ENCODE measurements around the gene TSKS.
"Not testable (repeated sequence)": the region's sequence is repeated elsewhere in the genome, so short reads cannot be mapped to it uniquely, and the experiment has no call there.

Gene TSKS

DNA sequence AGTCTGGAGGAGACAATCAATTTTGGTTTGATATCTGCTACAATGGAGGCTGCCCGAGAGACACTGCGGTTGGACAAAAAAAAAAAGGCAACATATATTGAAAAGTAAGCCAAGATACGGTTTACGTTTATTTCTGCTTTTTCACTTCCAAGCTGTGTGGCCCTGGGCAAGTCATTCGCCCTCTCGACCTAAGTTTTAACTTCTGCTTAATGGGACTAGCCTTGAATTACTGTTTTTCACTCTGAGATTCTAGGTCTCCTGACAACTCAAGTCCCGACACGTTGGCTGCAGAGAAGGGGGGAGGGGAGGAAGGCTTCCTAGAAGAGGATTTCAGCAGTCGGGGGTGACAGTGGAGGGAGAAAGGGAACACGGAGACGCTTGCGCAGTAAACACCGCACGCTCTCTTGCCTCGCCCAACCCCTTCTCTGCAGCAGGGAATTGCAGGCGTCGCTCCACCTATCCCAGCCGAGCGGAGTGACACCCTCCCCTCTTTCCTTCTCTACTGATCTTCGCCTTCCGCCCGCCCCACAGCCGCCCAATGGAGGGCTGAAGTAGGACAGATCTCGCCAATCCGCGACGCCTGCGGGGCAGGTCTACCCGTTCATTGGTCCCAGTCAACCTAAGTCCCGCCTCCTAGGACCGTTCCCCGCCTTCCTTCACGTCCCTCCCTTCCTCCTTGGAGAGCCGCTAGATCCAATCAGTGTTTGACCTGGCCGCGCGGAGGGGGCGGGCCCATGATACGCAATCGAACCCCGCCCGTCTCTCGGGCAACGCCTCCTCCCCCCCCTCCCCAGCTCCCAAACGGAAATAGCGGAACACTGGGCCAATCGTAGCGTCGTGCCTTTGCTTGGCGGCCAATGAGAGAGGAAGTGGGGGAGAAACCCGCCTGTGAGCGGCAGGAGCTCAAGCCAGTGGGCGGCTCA lies 3.2 kb upstream of the TSKS start:
- DNase-seq (ENCODE audit: low read depth in 2 of 2), result peak; percentile 95 to 99

- DNase-seq (ENCODE audit: low read depth in 2 of 2), result no peak
Measured at GRCh38 chr19:49764341-49764740, 1.2 kb upstream of the TSKS start.

GRCh38 chr19:49761625-49762311 lies 1.3 kb downstream of the TSKS start:
- no peak for DNase-seq (ENCODE audit: low read depth in 2 of 2)

GRCh38 chr19:49761249-49761624 lies 1.9 kb downstream of the TSKS start:
- DNase-seq (ENCODE audit: low read depth in 2 of 2), result no peak

DNA sequence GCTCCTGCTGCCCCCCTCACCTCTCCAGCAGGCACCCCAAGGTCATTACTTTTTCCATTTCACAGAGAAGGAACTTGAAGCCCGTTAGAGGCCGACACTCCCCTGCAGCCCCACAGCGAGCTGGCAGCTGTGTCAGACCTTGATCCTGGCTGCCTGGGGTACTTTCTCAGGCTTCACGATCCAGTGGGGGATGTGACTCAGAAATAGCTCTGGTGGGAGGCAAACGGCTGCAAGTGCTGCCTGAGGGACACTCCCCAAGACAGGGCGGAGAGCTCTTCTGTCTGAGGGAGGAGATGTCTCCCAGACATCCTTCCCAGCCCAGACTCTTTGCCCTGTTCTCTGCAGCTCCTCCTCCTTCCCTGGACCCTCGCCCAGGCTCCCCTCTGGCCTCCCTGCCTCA lies 4.8 kb downstream of the TSKS start:
- DNase-seq (ENCODE audit: low read depth in 2 of 2), result no peak

DNA sequence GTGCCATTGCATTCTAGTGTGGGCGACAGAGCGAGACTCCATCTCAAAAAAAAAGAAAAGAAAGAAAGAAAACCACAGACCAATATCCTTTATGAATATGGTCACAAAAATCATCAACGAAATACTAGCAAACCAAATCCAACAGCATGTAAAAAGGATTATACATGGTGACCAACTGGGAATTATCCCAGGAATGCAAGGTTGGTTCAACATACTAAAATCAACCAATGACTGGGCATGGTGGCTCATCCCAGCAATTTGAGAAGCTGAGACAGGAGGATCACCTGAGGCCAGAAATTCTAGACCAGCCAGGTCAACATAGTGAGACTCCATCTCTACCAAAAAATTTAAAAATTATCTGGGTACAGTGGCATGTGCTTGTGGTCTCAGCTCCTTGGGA lies 7.2 kb downstream of the TSKS start:
- DNase-seq (ENCODE audit: low read depth in 2 of 2), result no peak

- no peak for DNase-seq (ENCODE audit: low read depth in 2 of 2)
Measured at GRCh38 chr19:49752701-49753100, 10.4 kb downstream of the TSKS start.

GRCh38 chr19:49749771-49750170 lies 13.3 kb downstream of the TSKS start:
- DNase-seq (ENCODE audit: low read depth in 2 of 2), result no peak

DNA sequence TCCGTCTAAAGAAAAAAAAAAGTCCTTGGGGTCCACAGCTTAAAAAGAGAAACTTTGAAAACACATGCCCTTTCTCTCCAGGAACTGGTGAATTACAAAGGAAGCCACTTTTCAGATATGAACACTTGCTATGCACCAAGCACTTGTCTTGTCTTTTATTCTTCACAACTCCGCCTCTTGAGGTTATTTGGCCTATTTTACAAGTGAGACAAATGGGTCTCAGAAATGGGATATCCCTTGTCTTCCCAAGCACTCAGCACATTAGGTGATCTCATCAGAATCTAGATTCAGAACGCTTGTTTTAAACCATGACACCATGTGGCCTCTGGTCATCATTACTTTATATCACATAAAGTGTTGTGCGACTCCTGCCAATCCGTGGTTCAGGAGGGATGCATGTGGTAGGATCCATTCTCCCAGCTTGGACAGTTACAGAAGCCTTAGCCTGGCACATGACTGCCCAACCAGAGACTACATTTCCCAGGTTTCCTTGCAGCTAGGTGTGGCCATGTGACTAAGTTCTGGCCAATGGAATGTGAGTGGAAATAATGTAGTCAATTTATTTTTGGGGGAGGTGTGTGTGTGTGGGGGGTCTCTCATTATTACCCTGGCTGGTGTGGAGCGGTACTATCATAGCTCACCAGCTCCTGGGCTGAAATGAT lies 13.9 kb downstream of the TSKS start:
- no peak for DNase-seq (ENCODE audit: low read depth in 2 of 2)

- peak in 1 of 2 donors; percentile 13 for DNase-seq (ENCODE audit: low read depth in 2 of 2)
Measured at GRCh38 chr19:49746206-49746958, 16.7 kb downstream of the TSKS start.

DNA sequence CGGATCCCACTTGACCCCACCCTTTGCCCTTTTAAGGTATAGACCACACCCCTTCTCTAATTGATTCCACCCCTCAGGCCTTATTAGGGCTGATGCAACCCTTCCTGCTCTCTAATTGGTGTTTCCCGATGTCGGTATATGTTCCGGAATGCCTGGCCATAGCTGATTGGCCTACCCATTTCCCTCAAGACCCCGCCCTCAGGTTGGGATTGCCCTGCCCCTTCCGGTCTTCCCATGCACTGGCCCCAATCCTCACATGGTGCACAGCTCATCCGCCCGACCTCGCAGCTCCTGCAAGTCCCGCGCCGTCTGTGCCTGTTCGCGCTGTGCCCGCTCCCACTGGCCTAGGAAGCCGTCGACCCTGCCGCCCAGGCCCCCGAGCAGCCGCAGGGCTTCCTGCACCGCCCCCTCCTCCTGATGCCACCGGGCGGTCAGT lies 18.1 kb downstream of the TSKS start:
- DNase-seq (ENCODE audit: low read depth in 2 of 2), result no peak

DNA sequence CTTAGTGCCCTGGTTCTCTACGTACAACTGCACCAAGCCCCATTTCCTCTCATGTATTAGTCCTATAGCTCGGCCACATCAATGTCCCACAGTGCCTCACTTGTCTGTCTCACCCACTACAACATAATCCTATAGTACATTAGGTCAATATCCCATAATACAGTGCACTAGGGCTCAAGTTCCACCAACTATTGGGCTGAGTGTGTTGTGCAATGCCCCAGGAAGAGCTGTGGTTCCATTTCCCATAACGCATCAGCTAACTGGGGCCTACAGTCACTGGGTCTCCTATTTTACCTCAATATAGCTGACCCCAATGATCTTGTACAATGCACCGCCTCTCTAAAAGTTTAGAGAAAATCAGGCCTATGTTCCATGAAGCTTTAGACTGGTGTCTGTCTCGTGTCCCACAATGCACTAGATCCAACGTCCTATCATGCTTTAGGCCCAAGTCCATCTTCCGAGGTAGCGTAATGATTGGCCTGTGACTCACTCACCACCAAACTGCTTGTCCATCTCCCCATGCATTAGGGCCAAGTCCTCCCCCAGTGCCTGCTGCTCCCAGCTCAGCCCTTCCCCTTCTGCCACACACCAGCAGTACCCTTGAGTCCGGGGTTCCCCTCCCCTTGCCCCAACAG lies 21.8 kb downstream of the TSKS start:
- DNase-seq (ENCODE audit: low read depth in 2 of 2), result no peak

- DNase-seq (ENCODE audit: low read depth in 2 of 2), result no peak
Measured at GRCh38 chr19:49739933-49740332, 23.2 kb downstream of the TSKS start.

GRCh38 chr19:49739098-49739497 lies 24.0 kb downstream of the TSKS start:
- DNase-seq (ENCODE audit: low read depth in 2 of 2), result no peak

DNA sequence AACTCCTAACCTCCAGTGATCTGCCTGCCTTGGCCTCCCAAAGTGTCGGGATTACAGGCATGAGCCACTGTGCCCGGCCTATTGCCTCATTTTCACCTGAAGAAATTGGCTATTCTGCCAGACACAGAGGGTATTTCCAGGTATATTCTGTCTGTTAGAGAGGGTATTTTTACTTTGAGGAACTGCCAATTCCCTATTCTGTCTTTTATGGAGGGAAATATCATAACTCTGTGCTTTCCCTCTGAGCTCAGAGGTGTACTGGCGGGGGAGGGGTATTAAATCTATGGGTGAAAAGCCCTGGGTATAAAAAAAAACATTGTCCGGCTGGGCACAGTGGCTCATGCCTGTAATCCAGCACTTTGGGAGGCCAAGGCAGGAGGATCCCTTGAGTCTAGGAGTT lies 24.8 kb downstream of the TSKS start:
- DNase-seq (ENCODE audit: low read depth in 2 of 2), result no peak

DNA sequence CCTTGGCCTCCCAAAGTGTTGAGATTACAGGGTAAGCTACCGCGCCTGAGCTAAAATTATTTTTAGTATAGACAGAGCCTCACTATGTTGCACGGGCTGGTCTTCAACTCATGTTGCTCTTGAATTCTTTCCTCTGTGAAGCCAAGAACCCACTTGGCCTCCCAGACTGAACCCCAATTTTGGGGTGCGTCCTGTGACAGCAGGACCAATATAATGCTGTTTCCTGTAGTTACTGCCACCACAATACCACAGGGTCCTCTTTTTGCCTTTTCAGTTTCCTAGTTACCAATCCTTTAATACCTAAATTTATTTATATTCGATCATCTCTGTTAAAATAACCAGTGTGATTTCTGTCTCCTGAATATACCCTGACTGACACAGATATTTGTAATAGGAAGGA lies 32.9 kb downstream of the TSKS start:
- DNase-seq (ENCODE audit: low read depth in 2 of 2), result no peak

DNA sequence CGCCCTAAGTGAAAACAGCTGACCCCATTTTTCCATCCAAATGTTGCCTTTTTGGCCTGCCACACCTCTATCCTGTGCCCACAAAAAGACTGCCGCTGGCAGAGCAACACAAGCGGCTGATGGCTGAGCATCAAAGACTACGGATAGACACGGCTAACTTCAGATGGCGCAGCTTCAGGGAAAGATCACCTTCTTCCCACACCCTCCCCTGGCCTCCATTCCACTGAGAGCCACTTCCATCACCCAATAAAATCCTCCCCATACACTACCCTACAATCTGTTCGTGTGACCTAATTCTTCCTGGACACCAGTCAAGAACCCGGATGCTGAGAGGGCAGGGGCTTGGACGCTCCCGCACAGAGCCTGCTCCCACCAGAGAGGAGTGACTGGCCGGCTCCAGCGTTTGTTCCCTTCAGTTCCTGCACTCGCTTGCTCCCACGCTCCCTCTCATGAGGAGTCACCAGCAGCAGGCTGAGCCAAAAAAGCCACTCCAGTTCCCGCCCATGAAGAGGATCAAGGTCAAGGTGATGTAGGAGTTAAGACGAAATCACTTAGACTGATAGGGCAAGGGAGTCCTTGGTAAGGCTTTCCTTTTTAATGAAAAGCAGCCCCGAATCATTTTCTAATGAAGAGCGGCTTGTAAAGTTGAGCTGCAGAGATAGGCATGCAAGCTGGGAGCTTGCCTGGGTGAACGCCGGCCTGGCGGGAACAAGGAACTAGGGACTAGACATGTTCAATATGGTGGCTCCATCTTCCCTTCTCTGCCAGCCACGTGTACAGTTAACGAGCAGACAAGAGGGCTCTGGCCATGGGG lies 35.7 kb downstream of the TSKS start:
- DNase-seq (ENCODE audit: low read depth in 2 of 2), result no peak

DNA sequence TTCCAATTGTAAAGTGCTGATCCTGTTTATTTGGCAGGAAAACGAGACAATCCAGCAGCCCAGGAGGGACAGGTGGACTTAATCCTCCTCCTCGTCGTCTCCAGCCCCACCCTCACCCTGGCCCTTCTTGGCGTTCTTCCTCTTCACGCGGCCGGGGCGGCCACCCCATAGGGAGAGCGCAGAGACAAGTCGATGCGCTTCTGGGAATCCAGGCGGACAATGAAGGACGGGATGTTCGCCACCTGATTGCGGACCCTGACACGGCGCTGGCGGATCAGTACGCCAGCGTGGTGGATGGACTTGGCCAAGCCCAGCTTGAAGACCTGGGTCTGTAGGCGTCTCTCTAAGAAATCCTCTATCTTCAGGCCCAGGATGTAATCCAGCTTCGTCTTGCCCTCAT lies 43.7 kb downstream of the TSKS start:
- not testable (repeated sequence) for DNase-seq (ENCODE audit: low read depth in 2 of 2)

GRCh38 chr19:49718991-49719390 lies 44.1 kb downstream of the TSKS start:
- no peak for DNase-seq (ENCODE audit: low read depth in 2 of 2)

GRCh38 chr19:49718511-49718910 lies 44.6 kb downstream of the TSKS start:
- no peak for DNase-seq (ENCODE audit: low read depth in 2 of 2)

DNA sequence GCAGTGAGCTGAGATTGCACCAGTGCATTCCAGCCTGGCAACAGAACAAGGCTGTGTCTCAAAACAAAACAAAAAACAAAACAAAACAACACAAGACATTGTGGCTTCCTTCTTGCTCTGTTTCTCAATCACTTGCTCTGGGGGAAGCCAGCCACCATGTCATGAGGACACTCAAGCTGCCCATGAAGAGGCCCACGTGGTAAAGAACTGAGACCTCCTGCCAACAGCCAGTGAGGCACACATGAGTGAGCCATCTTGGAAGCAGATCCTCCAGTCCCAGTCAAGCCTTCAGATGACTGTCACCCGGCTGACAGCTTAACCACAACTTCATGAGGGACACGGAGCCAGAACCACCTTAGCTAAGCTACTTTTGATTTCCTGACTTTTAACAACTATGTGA lies 47.0 kb downstream of the TSKS start:
- no peak for DNase-seq (ENCODE audit: low read depth in 2 of 2)
